Type B pancreatic cell (in vitro differentiated cells): ENCODE data around the gene APOL1. TPM values are rescaled to one million over a fixed set of nuclear protein-coding genes. Genes with fewer than 3 reads are reported as not detected.
A peak's percentile ranks its signal among the peaks of the same experiment; 100 is the strongest.
"Not testable (repeated sequence)": the region's sequence is repeated elsewhere in the genome, so short reads cannot be mapped to it uniquely, and the experiment has no call there.

Source experiments
- DNase-seq: peaks from one replicate; pipeline ENCODE4 v3.0.0; 2021; ENCODE audit warnings: mixed read lengths; ENCODE audit not compliant: unreplicated experiment; ENCODE audit errors: extremely low spot score
- H3K27ac Mint-ChIP-seq: 2 replicates; pipeline ENCODE4 v1.8.0; 2021; ENCODE audit warnings: mild to moderate bottlenecking, mixed read lengths
- H3K27me3 Mint-ChIP-seq: 2 replicates; pipeline ENCODE4 v1.8.0; 2021; ENCODE audit warnings: mixed read lengths
- H3K36me3 Mint-ChIP-seq: 2 replicates; pipeline ENCODE4 v1.8.0; 2021; ENCODE audit warnings: mixed read lengths
- H3K4me1 Mint-ChIP-seq: one replicate; pipeline ENCODE4 v1.8.0; 2021; ENCODE audit warnings: mixed read lengths; ENCODE audit not compliant: unreplicated experiment
- H3K4me3 Mint-ChIP-seq: 2 replicates; pipeline ENCODE4 v1.8.0; 2021; ENCODE audit warnings: mild to moderate bottlenecking, mixed read lengths
- H3K9me3 Mint-ChIP-seq: 2 replicates; pipeline ENCODE4 v1.8.0; 2021; ENCODE audit warnings: mixed read lengths
- long read RNA-seq: library from polyadenylated mRNA; unstranded; transcript quantifications from one replicate; pipeline ENCODE4 v2.0.0, GENCODE V29; 2020
- total RNA-seq: library from RNA; stranded (reverse); gene quantifications from 2 replicates; pipeline ENCODE4 v1.2.1, GENCODE V29; 2021; ENCODE audit warnings: low replicate concordance
- TF ChIP-seq, protein P1 (sequence below): fragments of 200-600 bp; sonication (generic); conservative IDR thresholded peaks from 2 replicates; pipeline ENCODE4 v1.5.0; 2021; ENCODE audit warnings: antibody characterized with exemption, mild to moderate bottlenecking

Gene APOL1, protein sequence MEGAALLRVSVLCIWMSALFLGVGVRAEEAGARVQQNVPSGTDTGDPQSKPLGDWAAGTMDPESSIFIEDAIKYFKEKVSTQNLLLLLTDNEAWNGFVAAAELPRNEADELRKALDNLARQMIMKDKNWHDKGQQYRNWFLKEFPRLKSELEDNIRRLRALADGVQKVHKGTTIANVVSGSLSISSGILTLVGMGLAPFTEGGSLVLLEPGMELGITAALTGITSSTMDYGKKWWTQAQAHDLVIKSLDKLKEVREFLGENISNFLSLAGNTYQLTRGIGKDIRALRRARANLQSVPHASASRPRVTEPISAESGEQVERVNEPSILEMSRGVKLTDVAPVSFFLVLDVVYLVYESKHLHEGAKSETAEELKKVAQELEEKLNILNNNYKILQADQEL
- 5.4 and 6.8 TPM in 2 replicates for total RNA-seq
- long read RNA-seq, partial matches to known transcripts: 1 of 11 reads
- long read RNA-seq, other reads (novel, unspliced or antisense): 6 of 11 reads

DNA sequence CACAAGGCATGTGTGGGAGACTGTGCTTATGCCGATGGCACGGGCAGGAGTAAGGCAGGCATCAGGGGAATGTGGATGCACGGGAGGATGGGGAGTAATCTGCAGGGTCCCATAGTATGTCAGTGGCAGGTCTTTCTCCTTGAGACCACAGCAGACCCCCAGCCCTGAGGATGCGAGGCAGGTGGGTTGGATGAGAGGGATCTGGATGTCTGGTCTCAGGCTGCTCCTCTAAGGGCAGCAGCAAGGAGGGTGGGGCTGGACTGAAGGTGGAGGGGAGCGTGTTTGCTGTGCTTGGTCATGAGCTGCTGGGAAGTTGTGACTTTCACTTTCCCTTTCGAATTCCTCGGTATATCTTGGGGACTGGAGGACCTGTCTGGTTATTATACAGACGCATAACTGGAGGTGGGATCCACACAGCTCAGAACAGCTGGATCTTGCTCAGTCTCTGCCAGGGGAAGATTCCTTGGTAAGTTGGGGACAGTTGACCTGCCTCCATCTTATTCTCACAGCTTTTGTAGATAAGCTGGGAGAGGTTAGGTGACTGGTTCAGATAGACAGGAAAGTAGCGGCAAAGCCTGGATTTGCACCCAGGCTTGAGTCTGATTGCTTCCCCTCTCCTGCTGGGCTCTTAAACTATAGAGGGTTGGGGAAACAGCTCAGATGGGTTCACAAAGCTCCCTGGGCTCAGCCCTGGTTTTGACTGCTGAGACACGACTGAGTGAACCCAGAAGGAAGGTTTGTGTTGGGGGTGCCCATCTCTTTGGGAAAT lies at the start of gene APOL1:
APOL1 (plus strand) TSS at position 380 of the 769 bp plus-strand sequence. CDS start 1,823 bp downstream, outside the sequence.
- no peaks in the 10 kb centered on the region for H3K36me3 Mint-ChIP-seq
- no peaks in the 10 kb centered on the region for H3K27me3 Mint-ChIP-seq
- no peak for DNase-seq
- peaks cover 23% of the 10 kb centered on the region for H3K4me1 Mint-ChIP-seq
- H3K4me3 Mint-ChIP-seq: peak within 1 kb of the TSS; percentile 61
- peak within 1 kb of the TSS; percentile 74 for H3K27ac Mint-ChIP-seq
- H3K9me3 Mint-ChIP-seq: peaks cover 12% of the 10 kb centered on the region
- TF ChIP-seq, protein P1, sequence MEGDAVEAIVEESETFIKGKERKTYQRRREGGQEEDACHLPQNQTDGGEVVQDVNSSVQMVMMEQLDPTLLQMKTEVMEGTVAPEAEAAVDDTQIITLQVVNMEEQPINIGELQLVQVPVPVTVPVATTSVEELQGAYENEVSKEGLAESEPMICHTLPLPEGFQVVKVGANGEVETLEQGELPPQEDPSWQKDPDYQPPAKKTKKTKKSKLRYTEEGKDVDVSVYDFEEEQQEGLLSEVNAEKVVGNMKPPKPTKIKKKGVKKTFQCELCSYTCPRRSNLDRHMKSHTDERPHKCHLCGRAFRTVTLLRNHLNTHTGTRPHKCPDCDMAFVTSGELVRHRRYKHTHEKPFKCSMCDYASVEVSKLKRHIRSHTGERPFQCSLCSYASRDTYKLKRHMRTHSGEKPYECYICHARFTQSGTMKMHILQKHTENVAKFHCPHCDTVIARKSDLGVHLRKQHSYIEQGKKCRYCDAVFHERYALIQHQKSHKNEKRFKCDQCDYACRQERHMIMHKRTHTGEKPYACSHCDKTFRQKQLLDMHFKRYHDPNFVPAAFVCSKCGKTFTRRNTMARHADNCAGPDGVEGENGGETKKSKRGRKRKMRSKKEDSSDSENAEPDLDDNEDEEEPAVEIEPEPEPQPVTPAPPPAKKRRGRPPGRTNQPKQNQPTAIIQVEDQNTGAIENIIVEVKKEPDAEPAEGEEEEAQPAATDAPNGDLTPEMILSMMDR: no peak

DNA sequence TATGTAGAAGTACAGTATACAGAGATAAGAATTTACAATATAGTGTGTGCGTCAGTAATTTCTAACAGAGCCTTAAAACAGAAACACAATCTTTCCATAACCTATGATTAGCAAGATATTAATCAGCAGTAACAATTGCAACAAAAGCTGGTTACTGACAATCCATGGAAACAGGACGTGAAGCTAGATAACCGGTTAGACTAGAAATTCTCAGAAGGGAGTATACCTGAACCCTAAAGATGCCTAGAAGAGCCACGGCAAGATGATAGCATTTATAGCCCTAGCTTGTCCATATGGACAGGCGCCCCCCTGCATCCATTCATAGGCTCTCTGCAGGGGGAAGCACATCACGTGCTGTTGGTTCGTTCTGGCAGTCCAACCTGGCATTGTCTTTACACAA lies 49.5 kb upstream of the APOL1 start:
- H3K9me3 Mint-ChIP-seq, H3K36me3 Mint-ChIP-seq, H3K27me3 Mint-ChIP-seq, DNase-seq: not testable (repeated sequence)
- H3K4me3 Mint-ChIP-seq: peak overlapping the region; percentile 71
- peak overlapping the region; percentile 91 for H3K27ac Mint-ChIP-seq
- peaks cover 45% of the 10 kb centered on the region for H3K4me1 Mint-ChIP-seq

DNA sequence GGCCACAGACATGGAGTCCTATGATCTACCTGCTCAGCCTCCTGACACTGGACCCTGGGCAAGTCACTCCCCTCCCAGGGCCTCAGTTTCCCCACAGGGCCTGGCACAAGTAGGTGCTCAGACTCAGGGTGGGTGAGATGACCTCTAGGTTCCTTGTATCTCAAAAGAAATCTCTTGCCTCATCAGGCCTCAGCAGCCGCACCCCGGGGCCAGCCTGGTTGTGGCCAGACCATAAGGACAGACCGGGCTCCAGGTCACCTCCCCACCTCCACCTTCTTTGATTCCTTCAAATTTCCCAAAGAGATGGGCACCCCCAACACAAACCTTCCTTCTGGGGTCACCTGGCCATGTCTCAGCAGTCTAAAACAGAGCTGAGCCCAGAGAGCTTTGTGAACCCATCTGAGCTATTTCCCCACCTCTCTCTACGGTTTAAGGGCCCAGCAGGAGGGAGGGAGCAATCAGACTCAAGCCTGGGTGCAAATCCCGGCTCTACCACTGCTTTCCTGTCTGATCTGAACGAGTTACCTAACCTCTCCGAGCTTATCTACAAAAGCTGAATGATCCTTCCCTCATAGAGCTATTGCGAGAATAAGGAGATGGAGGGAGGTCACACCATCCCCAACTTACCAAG lies 48.8 kb upstream of the APOL1 start:
- Mint-ChIP-seq H3K27me3 (no peaks in the 10 kb centered on the region), H3K4me3 (peak overlapping the region; percentile 71), H3K4me1 (peaks cover 43% of the 10 kb centered on the region), H3K9me3 (peaks cover 2% of the 10 kb centered on the region), H3K27ac (peak overlapping the region; percentile 19), H3K36me3 (no peaks in the 10 kb centered on the region)
- TF ChIP-seq, protein P1: no peak
- DNase-seq: no peak

DNA sequence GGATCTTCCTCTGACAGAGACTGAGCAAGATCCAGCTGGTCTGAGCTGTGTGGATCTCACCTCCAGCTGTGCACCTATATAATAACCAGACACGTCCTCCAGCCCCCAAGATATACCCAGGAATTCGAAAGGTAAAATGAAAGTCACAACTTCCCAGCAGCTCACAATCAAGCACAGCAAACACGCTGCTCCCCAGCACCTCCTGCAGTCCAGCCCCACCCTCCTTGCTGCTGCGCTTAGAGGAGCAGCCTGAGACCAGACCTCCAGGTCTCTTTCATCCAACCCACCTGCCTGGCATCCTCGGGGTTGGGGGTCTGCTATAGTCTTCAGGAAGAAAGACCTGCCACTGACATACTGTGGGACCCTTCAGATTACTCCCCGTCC lies 48.3 kb upstream of the APOL1 start:
- TF ChIP-seq, protein P1: no peak
- Mint-ChIP-seq H3K4me1 (peaks cover 39% of the 10 kb centered on the region), H3K9me3 (peaks cover 6% of the 10 kb centered on the region), H3K27me3 (no peaks in the 10 kb centered on the region), H3K4me3 (peak overlapping the region; percentile 6), H3K27ac (peak overlapping the region; percentile 19), H3K36me3 (no peaks in the 10 kb centered on the region)
- no peak for DNase-seq

DNA sequence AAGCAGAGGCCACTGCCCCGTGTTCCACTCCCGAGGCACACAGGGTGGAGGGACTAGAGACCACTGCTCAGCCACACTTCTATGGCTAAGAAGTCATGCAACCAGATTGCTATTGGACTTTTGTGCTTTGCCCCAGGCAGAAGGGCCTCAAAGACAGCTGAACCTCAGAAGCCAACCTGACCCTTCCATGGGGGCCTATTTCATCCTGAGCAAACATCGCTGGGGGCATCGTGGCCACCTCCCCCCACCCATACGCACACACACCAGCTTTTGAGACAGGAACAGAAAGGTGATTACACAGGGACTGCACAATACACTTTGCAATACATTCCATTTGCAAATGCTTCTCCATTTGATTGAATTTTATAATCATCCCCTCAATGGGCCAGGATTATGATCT lies 47.4 kb upstream of the APOL1 start:
- Mint-ChIP-seq H3K4me1 (peaks cover 39% of the 10 kb centered on the region), H3K27ac (peak overlapping the region; percentile 28)
- not testable (repeated sequence) for H3K27me3 Mint-ChIP-seq, DNase-seq, H3K4me3 Mint-ChIP-seq, H3K36me3 Mint-ChIP-seq, H3K9me3 Mint-ChIP-seq

DNA sequence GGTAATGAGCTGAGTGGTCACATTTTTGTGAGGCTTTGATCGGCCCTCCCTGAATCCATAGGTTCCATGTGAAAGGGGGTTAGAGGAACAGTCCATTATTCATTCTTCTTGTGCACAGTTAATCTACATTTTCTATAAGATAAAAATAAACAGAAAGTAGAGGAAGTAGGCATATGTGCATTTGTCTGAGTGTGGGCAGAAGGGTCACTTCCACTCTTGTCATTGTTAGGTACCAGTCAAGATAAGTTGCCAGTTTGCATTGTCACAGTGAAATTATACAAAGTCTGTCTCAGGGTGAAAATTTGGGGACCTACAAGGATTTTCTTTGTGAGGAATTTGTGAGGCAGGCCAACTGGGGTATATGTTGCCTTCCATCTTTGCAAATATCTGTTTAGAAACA lies 46.7 kb upstream of the APOL1 start:
- H3K27me3 Mint-ChIP-seq: no peaks in the 10 kb centered on the region

More for the DNA sequence above, 46.7 kb upstream of the APOL1 start:
- H3K4me1 Mint-ChIP-seq: peaks cover 43% of the 10 kb centered on the region
- peak overlapping the region; percentile 50 for H3K27ac Mint-ChIP-seq
- H3K9me3 Mint-ChIP-seq: peaks cover 14% of the 10 kb centered on the region
- no peak overlapping the region for H3K4me3 Mint-ChIP-seq
- TF ChIP-seq, protein P1: no peak
- no peaks in the 10 kb centered on the region for H3K36me3 Mint-ChIP-seq
- no peak for DNase-seq
